ENCODE measurements around the gene ZCCHC24. TPM values are rescaled to one million over a fixed set of nuclear protein-coding genes. Genes with fewer than 3 reads are reported as not detected.

The ZCCHC24 gene
- total RNA-seq, 2 donors from 2014 or later, result 0.43 to 0.74 TPM

DNA sequence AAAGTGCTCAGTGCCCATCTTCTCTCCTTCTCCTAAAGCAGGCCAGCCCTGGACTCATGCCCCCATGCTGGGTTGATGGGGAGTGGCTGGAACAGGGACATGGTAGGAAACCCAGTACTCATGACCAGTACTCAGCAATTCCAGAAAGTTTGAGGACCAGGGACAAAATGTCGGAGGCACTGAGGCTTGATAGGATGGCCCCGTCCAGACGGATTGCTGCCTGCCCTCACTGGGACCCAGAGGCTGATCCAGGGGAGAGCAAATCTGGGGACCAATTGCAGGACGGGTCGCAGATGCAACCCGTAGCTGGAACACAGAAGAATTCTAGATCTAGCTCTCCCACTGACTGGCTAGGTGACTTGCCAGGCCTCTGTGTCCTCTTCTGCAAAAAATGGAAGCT lies 5.1 kb downstream of the ZCCHC24 start:
- Mint-ChIP-seq H3K9me3 (no peaks in the 10 kb centered on the region), H3K27ac (no peak overlapping the region), H3K36me3 (no peaks in the 10 kb centered on the region)
- peak in 1 of 2 donors; percentile 18 for DNase-seq (ENCODE audit: low spot score in 2 of 2)
- no peak for ATAC-seq

DNA sequence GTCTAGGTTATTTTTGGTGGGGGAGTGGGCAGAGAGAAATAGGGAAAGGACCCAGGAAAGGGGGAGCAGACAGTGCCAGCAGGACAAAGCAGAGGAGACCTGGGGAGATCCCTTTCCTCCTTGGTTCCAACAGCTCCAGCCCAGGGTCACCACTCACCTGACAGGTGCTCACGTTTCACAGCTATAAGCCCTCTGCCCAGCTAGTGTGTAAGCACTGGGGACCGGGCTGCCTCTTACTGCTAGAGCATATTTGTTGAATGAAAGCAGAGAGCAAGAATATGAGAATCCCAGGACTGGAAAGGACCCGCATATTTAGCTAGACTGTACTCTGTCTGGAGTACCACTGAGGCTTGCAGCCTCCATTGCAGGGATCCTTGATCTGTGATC lies 6.7 kb downstream of the ZCCHC24 start:
- ATAC-seq (no peak), DNase-seq (ENCODE audit: low spot score in 2 of 2) (peak in 1 of 2 donors; percentile 31)
- no peaks in the 10 kb centered on the region for H3K36me3 Mint-ChIP-seq
- no peak overlapping the region for H3K27ac Mint-ChIP-seq
- H3K9me3 Mint-ChIP-seq, result no peaks in the 10 kb centered on the region

DNA sequence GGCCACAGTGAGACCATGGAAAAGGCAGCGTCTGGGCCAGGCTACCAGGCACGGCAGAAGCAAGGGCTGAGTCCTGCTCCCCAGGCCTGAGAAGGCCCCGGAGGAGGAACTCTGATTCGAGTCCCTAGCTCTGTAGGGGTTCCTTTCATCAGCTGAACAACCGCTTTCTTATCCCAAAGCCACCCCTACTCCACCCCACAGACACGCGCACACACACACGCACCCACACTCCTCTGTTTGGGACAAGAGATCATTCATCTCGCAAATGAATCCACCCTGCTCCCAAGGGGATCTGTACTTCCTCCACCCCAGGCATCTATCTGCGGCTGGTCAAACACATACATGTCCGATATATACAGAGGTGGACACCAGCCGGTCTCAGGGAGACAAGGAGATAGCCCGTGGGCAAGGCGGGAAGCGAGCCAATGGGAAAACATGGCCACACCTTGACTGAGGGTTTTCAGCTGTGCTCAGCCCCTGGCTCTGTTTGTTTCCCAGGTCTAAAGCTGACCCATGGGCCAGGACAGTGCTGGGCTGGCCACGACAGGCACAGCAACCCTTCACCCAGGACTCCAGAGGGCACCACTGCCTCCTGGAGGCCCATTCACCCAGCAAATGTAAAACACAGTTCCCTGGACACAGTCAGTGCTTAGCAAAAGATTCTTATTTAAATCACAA lies 7.3 kb downstream of the ZCCHC24 start:
- no peak for ATAC-seq
- Mint-ChIP-seq H3K36me3 (no peaks in the 10 kb centered on the region), H3K27ac (no peak overlapping the region), H3K9me3 (no peaks in the 10 kb centered on the region)
- peak in 1 of 2 donors; percentile 6 for DNase-seq (ENCODE audit: low spot score in 2 of 2)

DNA sequence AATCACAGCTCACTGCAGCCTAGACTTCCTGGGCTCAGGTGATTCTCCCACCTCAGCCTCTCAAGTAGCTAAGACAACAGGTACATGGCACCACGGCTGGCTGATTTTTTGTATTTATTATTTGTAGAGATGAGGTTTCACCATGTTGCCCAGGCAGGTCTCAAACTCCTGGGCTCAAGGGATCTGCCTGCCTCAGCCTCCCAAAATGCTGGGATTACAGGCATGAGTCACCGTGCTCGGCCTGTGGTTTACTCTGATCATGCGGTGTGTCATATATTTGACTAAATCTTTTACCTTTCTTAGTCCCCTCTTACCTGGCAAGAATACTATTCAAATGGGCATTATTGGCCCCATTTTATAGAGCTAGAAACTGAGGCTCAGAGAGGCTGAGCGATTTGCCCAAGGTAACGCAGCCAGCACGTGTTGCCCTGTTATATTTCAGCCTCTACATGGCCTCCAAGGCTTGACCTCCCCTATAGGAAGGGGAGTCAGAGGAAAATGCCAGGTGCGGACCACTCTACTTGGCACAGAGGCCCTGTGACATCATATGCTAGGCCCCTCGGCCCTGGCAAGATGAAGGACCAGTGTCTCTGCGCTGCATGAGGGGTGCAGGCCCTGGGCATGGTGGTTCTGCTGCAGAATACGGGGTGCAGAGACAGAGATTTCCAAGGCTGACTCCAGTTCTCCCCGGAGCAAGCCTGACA lies 8.2 kb downstream of the ZCCHC24 start:
- ATAC-seq (no peak), DNase-seq (ENCODE audit: low spot score in 2 of 2) (no peak)
- Mint-ChIP-seq H3K36me3 (no peaks in the 10 kb centered on the region), H3K9me3 (no peaks in the 10 kb centered on the region), H3K27ac (no peak overlapping the region)

DNA sequence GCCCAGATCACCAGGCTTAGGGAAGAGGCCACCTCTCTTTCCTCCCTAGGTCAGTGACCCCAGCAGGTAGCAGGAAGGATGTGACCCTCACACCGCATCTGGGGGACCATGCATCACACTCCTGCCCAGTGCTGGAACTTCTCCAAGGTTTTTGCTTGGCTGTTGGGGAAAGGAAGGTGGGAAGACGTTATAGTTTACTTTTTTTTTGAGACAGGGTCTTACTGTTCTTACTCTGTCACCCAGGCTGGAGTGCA lies 8.6 kb downstream of the ZCCHC24 start:
- ATAC-seq (no peak), DNase-seq (ENCODE audit: low spot score in 2 of 2) (no peak)
- H3K27ac Mint-ChIP-seq, result no peak overlapping the region
- H3K36me3 Mint-ChIP-seq, result no peaks in the 10 kb centered on the region
- no peaks in the 10 kb centered on the region for H3K9me3 Mint-ChIP-seq

DNA sequence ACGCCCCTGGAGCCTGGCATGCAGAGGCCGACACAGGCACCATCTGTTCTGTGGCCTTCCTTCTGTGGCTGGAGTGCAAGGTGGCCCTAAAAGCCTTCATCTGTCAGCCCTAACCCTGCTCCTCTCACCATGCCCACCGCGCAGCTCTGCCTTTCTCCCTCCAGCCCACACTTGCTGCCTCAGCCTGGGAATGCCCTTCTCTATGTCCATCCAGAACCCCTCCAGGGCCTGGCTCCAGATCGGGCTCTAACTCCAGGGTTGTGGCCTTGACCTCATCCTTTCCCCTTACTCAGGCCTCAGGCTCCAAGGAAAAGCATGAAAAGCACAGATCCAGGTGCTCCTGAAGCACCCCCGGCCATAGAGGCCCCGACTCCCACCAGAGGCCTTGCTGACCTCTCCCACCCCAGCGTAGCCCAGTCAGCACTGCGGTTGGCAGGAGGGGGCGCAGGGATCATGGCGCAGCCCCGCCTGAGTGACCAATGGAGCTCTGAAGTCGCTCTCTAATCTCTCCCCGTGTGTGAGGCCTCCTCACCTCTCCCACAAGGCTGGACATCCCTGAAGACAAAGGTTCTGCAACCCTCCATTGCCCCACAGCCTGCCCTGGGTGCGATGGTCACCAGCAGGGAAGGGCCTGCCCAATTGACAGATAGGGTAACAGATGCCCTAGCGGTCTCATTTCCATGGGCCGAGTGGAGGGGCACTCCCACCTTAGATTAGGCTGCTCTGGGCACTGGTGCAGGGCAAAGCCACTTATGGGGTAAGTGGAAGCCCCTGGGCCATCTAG lies 9.2 kb downstream of the ZCCHC24 start:
- no peak for ATAC-seq
- H3K27ac Mint-ChIP-seq, result peak overlapping the region in 1 of 2 donors; percentile 29
- no peaks in the 10 kb centered on the region for H3K36me3 Mint-ChIP-seq
- no peaks in the 10 kb centered on the region for H3K9me3 Mint-ChIP-seq
- DNase-seq (ENCODE audit: low spot score in 2 of 2), result no peak

DNA sequence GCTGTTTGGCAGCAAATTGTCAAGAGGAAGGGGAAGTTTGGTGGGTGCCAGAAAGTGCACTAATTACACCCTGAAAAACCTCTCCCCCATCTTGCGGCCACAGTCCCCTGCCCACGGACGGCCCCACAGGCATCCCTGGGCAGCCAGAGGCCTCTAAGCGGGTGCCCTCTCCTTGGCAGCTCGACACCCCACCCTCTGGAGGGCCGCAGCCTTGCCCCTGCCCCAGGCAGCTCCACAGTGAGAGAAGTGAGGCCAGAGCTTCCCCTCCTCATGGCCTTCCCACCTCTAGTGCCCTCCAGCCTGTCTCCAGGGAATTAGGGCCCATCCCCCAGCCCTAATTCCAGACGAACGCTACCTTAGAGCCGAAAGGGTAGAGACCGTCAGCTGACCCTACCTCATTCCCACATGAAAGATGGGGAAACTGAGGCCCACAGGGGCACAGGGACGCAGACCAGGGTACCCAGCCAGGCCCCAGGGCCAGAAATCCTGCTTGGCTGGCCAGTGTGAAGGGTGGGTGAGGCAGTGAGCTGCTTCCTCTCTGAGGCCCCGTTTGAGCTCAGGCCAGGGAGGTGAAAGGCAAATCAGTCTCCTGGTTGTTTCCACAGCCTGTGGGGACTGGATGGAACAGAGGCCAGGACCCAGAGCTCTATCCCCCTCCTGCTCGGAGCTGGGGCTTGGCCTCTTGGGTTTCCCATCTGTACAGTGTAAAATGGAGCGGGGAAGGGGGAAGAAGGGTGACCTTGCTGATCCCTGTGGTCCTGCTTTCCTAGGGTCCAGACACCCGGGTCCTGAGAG lies 10.0 kb downstream of the ZCCHC24 start:
- Mint-ChIP-seq H3K9me3 (no peaks in the 10 kb centered on the region), H3K27ac (peak overlapping the region in 1 of 2 donors; percentile 31), H3K36me3 (no peaks in the 10 kb centered on the region)
- DNase-seq (ENCODE audit: low spot score in 2 of 2) (no peak), ATAC-seq (no peak)

DNA sequence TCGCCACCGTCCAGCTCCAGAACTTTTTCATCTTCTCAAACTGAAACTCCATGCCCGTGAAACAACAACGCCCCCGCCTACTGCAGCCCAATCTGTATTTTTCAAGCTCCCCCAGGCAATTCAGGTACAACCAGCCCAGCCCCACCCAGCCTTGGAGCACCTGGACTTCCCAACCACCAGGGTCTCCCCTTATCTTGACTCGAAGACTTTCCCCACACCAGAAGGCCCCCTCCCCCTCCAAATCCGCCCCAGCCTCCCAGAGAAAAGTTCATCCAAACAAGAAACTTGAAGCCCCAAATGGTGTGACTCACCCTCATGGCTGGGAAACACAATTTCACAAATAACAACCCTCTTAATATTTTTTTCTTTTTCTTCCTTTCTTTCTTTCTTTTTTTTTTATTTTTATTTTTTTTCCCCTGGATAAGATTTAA lies 10.6 kb downstream of the ZCCHC24 start:
- H3K9me3 Mint-ChIP-seq, result no peaks in the 10 kb centered on the region
- no peaks in the 10 kb centered on the region for H3K36me3 Mint-ChIP-seq
- DNase-seq (ENCODE audit: low spot score in 2 of 2), result no peak
- H3K27ac Mint-ChIP-seq, result peak overlapping the region; percentile 31 to 56
- peak; percentile 13 to 33 for ATAC-seq

DNA sequence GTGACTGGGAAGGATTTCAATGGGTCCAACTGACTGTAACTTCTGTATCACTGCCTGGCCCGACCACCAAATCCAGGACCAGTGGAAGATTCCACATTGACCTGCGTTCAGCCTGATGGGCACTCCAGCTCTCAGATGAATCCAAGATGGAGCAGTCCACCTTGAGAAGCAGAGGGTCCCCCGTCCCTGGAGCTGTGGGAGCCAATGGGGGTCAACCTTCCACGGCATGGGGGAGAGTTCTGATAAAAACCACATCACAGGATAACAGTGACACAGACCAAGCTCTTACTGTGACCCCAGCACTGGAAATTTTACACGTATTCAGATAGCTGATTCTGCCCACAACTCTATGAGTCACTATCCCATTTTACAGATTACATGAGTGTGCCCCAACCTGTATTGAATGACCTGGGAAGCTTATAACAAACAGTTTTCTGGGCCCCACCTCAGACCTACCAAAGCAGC lies 11.2 kb downstream of the ZCCHC24 start:
- DNase-seq (ENCODE audit: low spot score in 2 of 2), result no peak
- H3K27ac Mint-ChIP-seq, result peak overlapping the region; percentile 31 to 56

DNA sequence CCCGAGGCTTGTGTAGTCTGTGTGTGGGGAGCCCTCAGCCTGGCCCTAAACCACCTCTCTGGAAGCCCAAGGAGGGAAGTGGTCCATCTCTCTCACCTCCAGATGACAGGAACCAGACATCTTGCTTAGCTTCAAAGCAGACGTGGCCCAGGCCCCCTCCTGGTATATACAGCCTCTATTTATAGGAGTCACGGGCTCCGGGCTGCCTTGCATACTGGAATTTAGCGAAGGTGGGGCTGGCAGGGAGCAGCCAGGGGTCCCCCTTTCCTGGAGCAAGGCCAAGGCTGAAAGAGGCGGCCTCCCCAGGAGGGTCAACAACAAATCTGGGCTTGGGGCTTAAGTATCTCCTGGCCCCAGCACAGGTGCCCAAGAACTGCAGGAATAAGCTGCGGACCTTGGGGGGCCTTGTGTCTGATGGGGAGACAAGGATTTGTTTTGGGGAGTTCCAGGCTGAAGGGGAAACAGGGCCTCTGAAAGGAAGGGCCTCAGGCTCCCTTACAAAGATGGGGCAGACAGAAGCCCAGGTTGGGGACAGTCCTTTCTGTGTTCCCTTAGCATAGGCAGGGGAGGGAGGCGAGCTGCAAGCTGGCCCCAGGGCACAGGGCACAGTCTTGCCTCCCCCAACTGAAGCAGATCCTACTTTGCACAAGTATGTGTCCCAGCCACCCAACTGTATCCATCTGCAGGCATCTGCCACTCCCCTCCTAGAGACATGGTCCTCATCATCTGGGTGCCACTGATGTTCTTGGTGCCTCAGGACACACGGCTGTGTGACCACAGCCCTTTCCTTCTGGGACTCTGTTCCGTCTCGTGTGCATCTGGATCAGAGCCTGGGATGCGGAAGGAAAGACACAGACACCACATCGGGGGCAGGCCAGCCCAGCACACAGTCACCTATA lies 11.9 kb downstream of the ZCCHC24 start:
- no peak for DNase-seq (ENCODE audit: low spot score in 2 of 2)
- H3K27ac Mint-ChIP-seq, result peak overlapping the region in 1 of 2 donors; percentile 56
- no peaks in the 10 kb centered on the region for H3K9me3 Mint-ChIP-seq
- peak in 1 of 2 donors; percentile 6 for ATAC-seq
- no peaks in the 10 kb centered on the region for H3K36me3 Mint-ChIP-seq

More for the DNA sequence above, 11.2 kb downstream of the ZCCHC24 start:
- Mint-ChIP-seq H3K36me3 (no peaks in the 10 kb centered on the region), H3K9me3 (no peaks in the 10 kb centered on the region)
- ATAC-seq, result peak; percentile 94 to 96

DNA sequence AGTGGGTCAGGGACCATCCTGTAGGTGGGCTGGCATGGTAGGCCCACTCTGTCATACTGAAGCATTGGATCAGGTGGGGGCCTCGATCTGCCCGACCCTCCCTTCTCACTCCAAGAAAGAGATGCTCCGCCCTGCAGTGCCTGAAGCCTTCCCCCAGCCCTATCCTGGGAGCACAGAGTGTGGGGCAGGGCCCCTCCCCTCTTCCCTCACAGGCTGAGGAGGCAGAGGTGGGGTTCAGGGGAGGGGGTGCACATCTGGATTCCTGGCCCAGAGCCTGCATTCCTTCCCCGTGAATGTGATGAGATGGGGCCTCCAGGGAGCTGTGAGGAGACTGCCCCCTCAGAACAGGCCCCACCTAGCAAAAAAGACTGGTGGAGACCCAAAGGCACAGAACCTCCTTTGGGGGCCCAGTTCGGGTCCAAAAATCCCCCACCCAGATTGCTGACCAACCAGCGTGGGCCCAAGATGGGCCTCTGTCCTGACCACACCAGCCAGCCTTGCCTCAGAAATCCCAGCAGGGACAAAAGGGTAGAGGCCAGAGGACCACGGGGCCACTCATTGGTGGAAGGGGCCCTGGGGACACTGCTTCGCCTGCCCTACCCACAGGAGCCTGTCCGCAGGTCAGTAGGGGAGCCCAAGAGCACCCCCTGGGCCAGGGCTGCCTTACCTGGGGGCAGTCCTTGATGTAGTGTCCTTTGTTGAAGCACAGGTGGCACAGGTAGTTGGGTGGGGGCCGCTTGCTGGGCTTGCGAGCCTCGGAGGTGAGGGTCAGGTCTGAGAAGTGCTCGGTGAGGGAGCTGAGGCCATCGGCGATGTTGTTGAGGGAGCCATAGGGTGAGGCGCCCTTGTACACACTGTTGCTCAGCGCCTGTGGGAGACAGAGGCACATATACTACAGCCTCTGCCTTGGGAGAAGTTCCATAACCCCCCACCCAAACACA lies 13.3 kb downstream of the ZCCHC24 start:
- Mint-ChIP-seq H3K36me3 (no peaks in the 10 kb centered on the region), H3K9me3 (peaks cover 0 to 5% of the 10 kb centered on the region in 2 donors), H3K27ac (no peak overlapping the region)
- ATAC-seq (no peak), DNase-seq (ENCODE audit: low spot score in 2 of 2) (no peak)

DNA sequence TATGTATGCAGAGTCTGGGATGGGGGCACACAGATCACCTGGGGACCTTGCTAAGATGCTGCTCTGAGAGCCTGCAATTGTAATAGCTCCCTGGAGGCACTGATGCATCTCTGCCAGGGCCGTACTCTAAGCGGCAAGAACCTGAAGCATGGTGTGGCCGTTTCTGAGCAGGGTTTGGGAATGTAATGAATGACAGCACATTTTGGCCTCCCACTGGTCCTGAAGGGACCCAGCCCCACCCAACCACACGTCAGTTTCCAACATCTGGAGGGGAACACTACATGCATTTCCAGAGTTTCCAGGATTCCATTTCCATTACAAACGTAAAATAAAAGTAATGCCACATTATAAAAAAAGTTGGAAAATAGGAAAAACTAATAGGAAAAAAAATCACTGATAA lies 14.0 kb downstream of the ZCCHC24 start:
- Mint-ChIP-seq H3K27ac (no peak overlapping the region), H3K9me3 (peaks cover 0 to 5% of the 10 kb centered on the region in 2 donors), H3K36me3 (no peaks in the 10 kb centered on the region)
- ATAC-seq, result no peak
- DNase-seq (ENCODE audit: low spot score in 2 of 2), result no peak

DNA sequence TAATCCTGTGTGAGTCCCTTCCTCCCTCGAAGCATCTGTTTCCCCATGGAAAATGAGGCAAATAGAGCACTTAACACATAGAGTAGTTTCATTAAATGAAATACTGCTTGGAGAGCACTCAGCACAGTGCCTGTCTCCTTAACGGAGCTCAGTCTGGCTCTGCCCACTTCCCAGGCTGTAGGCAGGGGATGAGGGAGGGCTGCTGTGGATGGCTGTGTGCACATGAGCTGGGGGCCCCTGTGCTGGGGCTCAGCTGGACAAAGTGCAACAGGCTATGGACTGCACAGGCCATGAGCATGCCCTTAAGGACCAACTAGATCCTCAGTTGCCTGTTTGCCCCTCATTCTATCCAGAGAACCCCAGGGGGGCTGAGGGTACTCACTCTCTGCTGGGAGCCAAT lies 14.5 kb downstream of the ZCCHC24 start:
- Mint-ChIP-seq H3K9me3 (peaks cover 0 to 5% of the 10 kb centered on the region in 2 donors), H3K36me3 (no peaks in the 10 kb centered on the region), H3K27ac (no peak overlapping the region)
- DNase-seq (ENCODE audit: low spot score in 2 of 2), result no peak
- no peak for ATAC-seq

DNA sequence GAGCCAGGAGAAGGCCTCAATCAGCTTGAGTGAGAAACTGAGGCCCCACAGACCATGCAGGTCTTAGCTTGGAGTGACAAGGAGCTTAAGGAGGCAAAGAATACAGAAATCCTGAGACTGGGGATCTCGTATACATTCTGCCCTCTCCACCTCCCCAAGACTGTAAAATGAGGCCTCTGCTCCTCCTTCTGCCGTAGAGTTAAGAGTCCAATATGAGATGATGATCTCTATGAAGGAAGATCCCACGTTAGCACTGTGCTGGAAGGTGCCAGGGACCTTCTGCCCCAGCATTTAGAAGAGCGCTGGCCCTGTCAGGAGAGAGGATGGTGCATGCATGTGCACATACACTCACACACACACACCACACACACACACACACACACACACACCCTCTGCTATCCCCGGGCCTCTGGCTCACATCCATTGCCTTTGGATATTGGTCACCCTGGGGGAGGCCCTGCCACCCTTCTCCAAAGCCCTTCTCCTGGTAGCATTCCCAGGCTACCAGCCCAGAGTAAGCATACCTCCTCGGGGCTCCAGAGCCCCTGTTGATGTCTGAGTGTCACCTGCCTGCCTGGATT lies 15.0 kb downstream of the ZCCHC24 start:
- no peak overlapping the region for H3K27ac Mint-ChIP-seq
- ATAC-seq (no peak), DNase-seq (ENCODE audit: low spot score in 2 of 2) (no peak)
- peaks cover 0 to 5% of the 10 kb centered on the region in 2 donors for H3K9me3 Mint-ChIP-seq
- no peaks in the 10 kb centered on the region for H3K36me3 Mint-ChIP-seq

DNA sequence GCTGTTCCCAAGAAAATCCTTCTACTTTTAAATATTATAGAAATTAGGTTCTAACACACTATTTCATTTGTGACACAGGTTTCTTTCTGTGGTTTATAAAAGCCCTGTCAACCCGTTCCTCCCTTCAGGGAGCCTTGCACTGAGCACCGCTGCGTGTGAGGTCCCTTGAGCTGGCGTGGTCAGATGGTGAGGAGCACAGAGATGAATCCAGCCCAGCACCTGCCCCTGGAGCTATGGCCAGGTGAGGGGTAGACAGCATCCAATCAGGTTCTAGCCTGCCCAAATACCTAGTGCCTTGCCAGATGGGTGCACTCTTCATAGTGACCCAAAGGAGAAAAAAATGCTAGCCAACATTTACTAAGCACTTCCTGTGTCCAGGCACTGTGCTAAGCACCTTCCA lies 15.7 kb downstream of the ZCCHC24 start:
- no peak overlapping the region for H3K27ac Mint-ChIP-seq
- no peak for ATAC-seq
- DNase-seq (ENCODE audit: low spot score in 2 of 2), result no peak
- H3K9me3 Mint-ChIP-seq, result peaks cover 0 to 5% of the 10 kb centered on the region in 2 donors
- H3K36me3 Mint-ChIP-seq, result no peaks in the 10 kb centered on the region
